Midbrain (tissue), 1 donor: Measurements from ENCODE around the gene ATXN2.
"Not testable (repeated sequence)": the region's sequence is repeated elsewhere in the genome, so short reads cannot be mapped to it uniquely, and the experiment has no call there.

Experiments used
- DNase-seq: peaks from one replicate; lab custom pipeline; 2025; lab: John Stamatoyannopoulos, UW

ATXN2 gene

GRCh38 chr12:111598637-111599452 lies at the start of gene ATXN2:
TSS of gene ATXN2 (minus strand) at chr12:111599315. CDS start at chr12:111599034, 281 bp downstream.
- DNase-seq, result peak; percentile 43

- no peak for DNase-seq
Observed at GRCh38 chr12:111645433-111645832, 46.3 kb upstream of the ATXN2 start.

- no peak for DNase-seq
Observed at GRCh38 chr12:111643427-111643826, 44.3 kb upstream of the ATXN2 start.

- DNase-seq, result no peak
Observed at GRCh38 chr12:111642681-111643426, 43.7 kb upstream of the ATXN2 start.

- DNase-seq, result no peak
Observed at GRCh38 chr12:111640506-111640905, 41.4 kb upstream of the ATXN2 start.

- no peak for DNase-seq
Observed at GRCh38 chr12:111638556-111638955, 39.4 kb upstream of the ATXN2 start.

GRCh38 chr12:111636209-111636945 lies 37.3 kb upstream of the ATXN2 start:
- DNase-seq, result peak; percentile 62

GRCh38 chr12:111635524-111635923 lies 36.4 kb upstream of the ATXN2 start:
- no peak for DNase-seq

- no peak for DNase-seq
Observed at GRCh38 chr12:111628505-111629260, 29.6 kb upstream of the ATXN2 start.

- DNase-seq, result no peak
Observed at GRCh38 chr12:111626230-111626629, 27.1 kb upstream of the ATXN2 start.

- DNase-seq, result no peak
Observed at GRCh38 chr12:111624540-111624939, 25.4 kb upstream of the ATXN2 start.

- not testable (repeated sequence) for DNase-seq
Observed at GRCh38 chr12:111617841-111618240, 18.7 kb upstream of the ATXN2 start.

GRCh38 chr12:111616177-111616623 lies 17.1 kb upstream of the ATXN2 start:
- no peak for DNase-seq

- DNase-seq, result no peak
Observed at GRCh38 chr12:111607239-111607638, 8.1 kb upstream of the ATXN2 start.

GRCh38 chr12:111606767-111607230 lies 7.7 kb upstream of the ATXN2 start:
- no peak for DNase-seq

- no peak for DNase-seq
Observed at GRCh38 chr12:111605911-111606766, 7.0 kb upstream of the ATXN2 start.

GRCh38 chr12:111602857-111603256 lies 3.7 kb upstream of the ATXN2 start:
- not testable (repeated sequence) for DNase-seq

GRCh38 chr12:111602348-111602747 lies 3.2 kb upstream of the ATXN2 start:
- DNase-seq, result no peak

GRCh38 chr12:111600986-111601385 lies 1.9 kb upstream of the ATXN2 start:
- DNase-seq, result not testable (repeated sequence)

GRCh38 chr12:111600205-111600642 lies 1.1 kb upstream of the ATXN2 start:
- DNase-seq, result no peak
